WERI-Rb-1 (cell line): ENCODE results near the gene CDK4.
"Not testable (repeated sequence)": the region's sequence is repeated elsewhere in the genome, so short reads cannot be mapped to it uniquely, and the experiment has no call there.

Source experiments
- DNase-seq: peaks from one replicate; pipeline ENCODE4 v3.0.0-alpha.2; 2020
- H3K27ac ChIP-seq: fragments of 250-450 bp; sonication (Bioruptor Pico); 2 replicates; pipeline ENCODE4 v1.5.1; 2020; ENCODE audit warnings: mild to moderate bottlenecking, moderate library complexity
- H3K27me3 ChIP-seq: fragments of 250-450 bp; sonication (Bioruptor Pico); 2 replicates; pipeline ENCODE4 v1.5.1; 2021; ENCODE audit warnings: mild to moderate bottlenecking, low read depth, moderate library complexity; ENCODE audit not compliant: insufficient read depth, severe bottlenecking
- H3K36me3 ChIP-seq: fragments of 250-450 bp; sonication (Bioruptor Pico); 2 replicates; pipeline ENCODE4 v1.5.1; 2020; ENCODE audit warnings: mild to moderate bottlenecking, moderate library complexity
- H3K4me3 ChIP-seq: 2 replicates; pipeline ENCODE4 v1.5.1; 2011; ENCODE audit warnings: low read depth, mild to moderate bottlenecking, control low read depth, low read length
- H3K9me3 ChIP-seq: fragments of 250-450 bp; sonication (Bioruptor Pico); 2 replicates; pipeline ENCODE4 v1.5.1; 2021; ENCODE audit warnings: mild to moderate bottlenecking, moderate library complexity; ENCODE audit not compliant: severe bottlenecking
- TF ChIP-seq, protein P1 (sequence below): IDR thresholded peaks from 2 replicates; pipeline ENCODE4 v1.5.1; 2011; ENCODE audit warnings: low read depth, mild to moderate bottlenecking, control low read depth, inconsistent platforms, low read length

Gene CDK4

DNA sequence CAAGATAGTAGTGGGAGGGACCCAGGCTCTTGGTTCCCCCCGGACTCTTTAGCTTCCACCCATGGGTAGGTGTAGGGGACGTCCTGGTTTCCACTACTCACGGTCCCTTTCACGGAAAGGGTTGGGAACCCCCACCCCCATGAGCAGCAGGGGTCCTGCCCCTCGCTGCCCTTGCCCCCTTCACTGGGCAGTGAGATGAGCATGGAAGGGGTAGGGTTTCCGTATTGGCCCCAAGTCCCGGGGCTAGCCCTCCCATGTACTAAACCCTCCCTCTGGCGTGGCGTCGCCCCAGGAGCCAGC is 26.3 kb downstream of the CDK4 start:
- Histone ChIP-seq H3K27me3 (no peaks in the 10 kb centered on the region), H3K9me3 (no peaks in the 10 kb centered on the region), H3K4me3 (peak overlapping the region; percentile 52), H3K27ac (peak overlapping the region; percentile 76), H3K36me3 (peaks cover 13% of the 10 kb centered on the region)
- no peak for DNase-seq
- TF ChIP-seq, protein P1, sequence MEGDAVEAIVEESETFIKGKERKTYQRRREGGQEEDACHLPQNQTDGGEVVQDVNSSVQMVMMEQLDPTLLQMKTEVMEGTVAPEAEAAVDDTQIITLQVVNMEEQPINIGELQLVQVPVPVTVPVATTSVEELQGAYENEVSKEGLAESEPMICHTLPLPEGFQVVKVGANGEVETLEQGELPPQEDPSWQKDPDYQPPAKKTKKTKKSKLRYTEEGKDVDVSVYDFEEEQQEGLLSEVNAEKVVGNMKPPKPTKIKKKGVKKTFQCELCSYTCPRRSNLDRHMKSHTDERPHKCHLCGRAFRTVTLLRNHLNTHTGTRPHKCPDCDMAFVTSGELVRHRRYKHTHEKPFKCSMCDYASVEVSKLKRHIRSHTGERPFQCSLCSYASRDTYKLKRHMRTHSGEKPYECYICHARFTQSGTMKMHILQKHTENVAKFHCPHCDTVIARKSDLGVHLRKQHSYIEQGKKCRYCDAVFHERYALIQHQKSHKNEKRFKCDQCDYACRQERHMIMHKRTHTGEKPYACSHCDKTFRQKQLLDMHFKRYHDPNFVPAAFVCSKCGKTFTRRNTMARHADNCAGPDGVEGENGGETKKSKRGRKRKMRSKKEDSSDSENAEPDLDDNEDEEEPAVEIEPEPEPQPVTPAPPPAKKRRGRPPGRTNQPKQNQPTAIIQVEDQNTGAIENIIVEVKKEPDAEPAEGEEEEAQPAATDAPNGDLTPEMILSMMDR, result no peak

DNA sequence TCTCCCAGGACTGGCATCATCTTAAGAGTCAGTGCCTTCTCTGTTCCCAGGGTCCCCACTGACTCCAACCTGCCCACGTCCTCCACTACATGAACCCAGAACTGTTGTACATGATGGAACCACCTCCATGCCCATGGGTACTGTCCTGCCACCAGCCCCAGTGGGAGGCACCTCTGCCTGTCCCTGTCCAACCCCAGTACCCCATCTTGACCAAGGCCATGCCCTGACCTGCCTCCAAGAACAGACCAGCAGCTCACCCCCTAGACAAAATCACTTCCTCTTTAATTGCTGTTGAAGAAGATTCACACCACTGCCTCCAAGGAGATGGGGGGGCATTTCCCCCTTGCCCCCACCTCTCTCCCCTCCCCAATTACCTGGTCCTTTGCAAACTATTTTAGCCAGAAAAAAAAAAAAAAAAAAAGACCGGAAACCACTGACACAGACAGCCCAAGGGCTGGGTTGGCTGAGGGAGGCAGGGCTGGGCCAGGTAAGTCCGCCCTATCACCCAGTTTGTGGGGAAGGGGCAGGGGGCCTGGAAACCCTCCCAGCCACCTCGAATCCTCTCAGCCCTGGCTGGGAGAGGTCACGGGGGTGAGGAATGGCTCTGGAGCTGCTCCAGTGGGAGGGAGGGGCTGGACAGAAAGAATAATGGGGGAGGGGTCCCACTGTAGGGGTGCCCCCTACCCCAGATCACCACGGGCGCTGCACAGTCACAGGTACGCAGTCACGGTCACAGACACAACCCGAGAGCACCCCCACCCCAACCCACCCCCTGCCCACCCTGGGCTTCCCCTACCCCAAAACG is 27.0 kb downstream of the CDK4 start:
- no peaks in the 10 kb centered on the region for H3K27me3 ChIP-seq
- no peak overlapping the region for H3K27ac ChIP-seq
- TF ChIP-seq, protein P1, result no peak
- no peak overlapping the region for H3K4me3 ChIP-seq
- DNase-seq, result no peak
- peaks cover 17% of the 10 kb centered on the region for H3K36me3 ChIP-seq
- no peaks in the 10 kb centered on the region for H3K9me3 ChIP-seq

DNA sequence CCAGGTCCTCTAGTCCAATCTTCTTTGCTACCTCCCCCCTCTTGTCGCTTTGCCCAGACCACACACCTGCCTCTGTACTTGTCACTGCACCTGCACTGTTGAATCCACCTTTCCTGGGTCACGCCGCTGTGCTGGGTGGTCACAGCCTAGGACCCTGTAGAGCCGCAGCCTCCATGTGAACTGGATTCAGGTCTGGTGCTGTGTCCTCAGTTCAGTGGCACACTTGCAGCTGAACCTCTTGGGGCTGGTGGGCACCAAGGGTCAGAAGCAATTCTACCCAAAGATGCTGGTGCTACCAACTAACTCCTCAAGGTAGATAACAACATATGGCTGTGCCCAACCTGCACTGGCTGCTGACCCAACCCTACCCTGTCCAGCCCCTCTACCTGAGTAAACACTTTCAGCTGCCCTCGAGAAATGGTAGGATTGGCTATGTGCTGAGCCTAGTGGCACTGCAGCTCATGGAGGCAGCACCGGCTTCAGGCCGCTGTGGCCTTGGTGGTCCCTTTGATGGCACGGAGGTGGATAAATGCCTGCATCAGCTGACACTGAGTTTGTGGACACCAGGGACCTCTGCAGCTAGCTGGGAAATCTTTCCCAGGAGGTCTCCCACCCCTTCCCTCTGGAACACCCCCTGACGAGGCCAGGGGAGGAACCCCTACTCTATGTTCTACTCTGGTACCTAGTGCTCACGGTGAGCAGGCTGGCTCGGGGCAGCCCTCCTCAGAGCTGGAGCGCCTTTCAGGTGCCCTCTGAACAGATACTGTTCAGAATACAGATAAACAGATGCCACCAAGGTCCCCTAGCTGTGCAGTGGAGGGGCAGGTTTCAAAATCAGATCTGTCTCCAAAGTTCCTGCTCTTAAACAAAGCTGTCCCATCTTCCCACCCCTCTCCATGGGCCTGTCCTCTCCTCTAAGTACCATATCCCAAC is 27.8 kb downstream of the CDK4 start:
- no peak for DNase-seq
- TF ChIP-seq, protein P1, result no peak
- Histone ChIP-seq H3K36me3 (peaks cover 24% of the 10 kb centered on the region), H3K4me3 (no peak overlapping the region), H3K9me3 (no peaks in the 10 kb centered on the region), H3K27me3 (no peaks in the 10 kb centered on the region), H3K27ac (no peak overlapping the region)

DNA sequence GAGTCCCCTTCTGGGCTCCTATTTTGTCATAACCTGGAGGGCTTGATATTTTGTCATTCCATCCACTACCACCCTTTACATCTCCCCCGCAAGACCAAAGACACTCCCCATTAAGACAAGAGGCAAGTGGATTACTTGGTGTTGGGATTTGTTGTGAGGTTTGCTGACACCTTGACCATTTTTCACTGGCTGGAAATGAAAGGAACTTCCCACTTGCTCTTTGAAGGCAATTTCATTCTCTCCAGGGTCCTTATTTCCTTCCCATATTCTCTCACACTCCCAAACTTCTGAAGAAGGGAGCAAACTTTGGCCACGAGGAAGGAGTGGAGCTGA is 28.5 kb downstream of the CDK4 start:
- H3K27me3 ChIP-seq, result no peaks in the 10 kb centered on the region
- no peak overlapping the region for H3K4me3 ChIP-seq

DNA sequence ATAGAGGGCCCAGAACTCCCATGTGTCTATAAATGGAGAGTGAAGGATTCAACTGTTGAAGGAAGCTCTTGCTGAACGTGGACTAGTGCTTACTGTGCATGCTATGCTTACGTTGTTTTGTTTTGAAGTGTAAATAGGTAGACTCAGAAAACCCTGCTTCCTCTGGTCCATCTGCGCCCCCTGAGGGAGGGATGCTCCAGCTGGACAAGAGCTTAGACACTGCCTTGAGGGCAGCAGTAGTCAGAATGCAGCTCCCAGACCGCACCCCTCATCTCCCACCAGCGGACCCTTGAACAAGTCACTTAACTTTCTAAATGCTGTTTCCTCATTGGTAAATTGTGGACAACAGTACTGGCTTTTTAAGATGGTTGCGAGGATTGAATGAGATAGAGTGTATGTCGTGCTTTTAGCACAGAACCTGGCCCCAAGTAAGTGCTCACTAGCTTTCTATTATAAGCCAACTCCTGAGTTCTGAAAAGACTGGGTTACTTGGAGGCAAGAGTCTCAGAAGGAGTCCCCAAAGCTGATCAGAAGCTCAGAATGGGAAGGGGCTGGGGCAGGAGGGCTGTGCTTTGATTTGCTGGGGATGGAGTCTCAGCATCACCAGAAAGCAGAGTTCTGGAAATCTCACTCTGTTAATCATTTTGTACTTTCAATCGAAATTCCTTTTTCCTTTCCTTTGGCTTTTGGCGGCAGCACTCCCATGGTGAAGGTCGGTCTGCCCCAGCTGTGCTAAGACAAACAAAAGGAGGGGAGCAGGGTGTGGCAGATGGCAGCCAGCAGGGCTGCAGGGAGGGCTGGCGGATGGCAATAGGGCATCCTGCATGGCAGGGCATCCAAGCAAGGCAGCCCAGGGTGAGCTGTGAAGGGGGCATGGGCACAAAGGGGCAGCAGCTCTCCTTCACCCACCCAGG is 29.1 kb downstream of the CDK4 start:
- H3K9me3 ChIP-seq, result no peaks in the 10 kb centered on the region
- H3K27ac ChIP-seq, result no peak overlapping the region
- peaks cover 36% of the 10 kb centered on the region for H3K36me3 ChIP-seq
- no peak overlapping the region for H3K4me3 ChIP-seq
- no peak for DNase-seq
- H3K27me3 ChIP-seq, result no peaks in the 10 kb centered on the region
- TF ChIP-seq, protein P1, result no peak

More for the DNA sequence above, 28.5 kb downstream of the CDK4 start:
- Histone ChIP-seq H3K9me3 (no peaks in the 10 kb centered on the region), H3K36me3 (peaks cover 30% of the 10 kb centered on the region), H3K27ac (no peak overlapping the region)
- TF ChIP-seq, protein P1, result no peak
- DNase-seq, result no peak

DNA sequence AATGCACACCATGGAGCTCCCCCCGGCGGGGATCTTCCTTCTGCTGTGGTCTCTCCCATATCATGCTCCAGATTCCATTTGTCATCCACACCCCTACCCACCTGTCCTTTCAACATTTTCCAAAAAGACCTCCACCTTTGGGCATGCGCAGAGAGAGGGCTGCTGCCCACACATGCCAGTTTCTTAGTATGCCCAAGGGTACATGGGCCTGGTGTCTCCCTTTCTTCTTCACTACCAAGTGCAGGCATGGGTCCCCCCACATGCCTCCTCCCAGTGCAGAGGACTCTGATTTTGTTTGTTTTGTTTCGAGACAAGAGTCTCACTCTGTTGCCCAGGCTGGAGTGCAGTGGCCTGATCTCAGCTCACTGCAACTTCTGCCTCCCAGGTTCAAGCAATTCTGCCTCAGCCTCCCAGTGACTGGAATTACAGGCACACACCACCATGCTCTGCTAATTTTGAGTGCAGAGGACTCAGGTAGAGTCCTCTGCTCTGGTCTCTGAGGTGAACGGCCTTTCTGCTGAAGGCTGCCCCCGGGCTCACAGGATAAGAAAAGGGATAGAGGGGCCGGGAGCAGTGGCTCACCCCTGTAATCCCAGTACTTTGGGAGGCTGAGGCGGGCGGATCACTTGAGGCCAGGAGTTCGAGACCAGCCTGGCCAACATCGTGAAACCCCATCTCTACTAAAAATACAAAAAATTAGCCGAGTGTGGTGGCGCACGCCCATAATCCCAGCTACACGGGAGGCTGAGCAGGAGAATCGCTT is 30.1 kb downstream of the CDK4 start:
- peaks cover 35% of the 10 kb centered on the region for H3K36me3 ChIP-seq
- H3K4me3 ChIP-seq, H3K27ac ChIP-seq, DNase-seq, H3K27me3 ChIP-seq, H3K9me3 ChIP-seq: not testable (repeated sequence)
